ENCODE data around the gene SLC22A31.
"Not testable (repeated sequence)": the region's sequence is repeated elsewhere in the genome, so short reads cannot be mapped to it uniquely, and the experiment has no call there.

The SLC22A31 gene

DNA sequence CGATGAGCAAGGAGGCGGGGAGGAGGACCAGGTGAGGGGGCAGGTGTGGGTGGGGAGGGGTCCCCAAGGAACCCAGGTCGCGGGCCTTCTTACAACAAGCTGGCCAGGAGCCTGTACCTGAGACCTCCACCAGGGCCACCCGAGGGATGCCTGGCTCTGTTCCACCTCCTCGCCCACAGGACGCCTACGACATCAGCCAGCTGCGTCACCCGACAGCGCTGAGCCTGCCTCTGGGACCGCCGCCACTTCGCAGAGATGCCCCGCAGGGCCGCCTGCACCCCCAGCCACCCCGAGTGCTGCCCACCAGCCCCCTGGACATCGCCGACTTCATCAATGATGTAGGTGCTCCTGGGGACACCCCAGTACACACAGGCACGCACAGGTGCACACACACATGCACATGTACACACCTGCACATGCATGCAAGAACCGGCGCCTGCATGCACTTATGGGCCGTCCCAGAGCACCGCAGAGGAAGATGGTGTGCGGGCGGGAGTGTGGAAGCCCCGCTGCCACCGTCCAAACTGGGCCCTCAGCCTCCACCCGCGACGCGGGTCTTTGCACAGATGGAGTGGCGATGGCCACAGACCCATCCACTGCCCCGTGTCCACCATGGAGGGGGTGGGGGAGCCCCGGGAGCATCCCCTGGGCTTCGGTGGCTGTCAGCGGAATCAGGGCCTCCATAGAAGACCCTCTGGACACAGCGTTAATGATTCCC, 6.6 kb downstream of the SLC22A31 start:
- no peak for DNase-seq (ENCODE audit: low read depth in 2 of 2)

DNA sequence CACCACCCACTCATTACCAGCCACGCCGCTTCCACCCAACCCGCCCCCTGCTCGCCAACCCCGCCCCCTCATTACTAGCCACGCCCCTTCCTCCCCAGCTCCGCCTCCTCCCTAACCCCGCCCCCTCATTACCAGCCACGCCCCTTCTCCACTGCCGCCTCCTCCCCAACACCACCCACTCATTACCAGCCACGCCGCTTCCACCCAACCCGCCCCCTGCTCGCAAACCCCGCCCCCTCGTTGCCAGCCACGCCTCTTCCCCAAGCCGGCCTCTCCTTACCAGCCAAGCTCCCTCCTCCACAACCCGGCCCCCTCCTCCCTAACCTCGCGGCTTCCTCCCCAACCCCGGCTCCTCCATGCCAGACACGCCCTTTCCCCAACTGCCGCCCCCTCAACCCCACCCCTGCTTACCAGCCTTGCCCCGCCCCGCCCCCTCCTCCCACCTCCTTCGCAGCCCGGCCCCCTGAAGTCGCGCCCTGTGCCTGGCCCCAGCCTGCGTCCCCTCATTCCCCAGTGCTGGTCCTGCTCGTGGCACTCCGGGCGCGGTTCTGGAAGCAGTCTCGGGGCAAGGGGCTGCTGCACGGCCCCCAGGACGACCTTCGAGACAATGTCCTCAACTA, 7.3 kb downstream of the SLC22A31 start:
- DNase-seq (ENCODE audit: low read depth in 2 of 2) = no peak

DNA sequence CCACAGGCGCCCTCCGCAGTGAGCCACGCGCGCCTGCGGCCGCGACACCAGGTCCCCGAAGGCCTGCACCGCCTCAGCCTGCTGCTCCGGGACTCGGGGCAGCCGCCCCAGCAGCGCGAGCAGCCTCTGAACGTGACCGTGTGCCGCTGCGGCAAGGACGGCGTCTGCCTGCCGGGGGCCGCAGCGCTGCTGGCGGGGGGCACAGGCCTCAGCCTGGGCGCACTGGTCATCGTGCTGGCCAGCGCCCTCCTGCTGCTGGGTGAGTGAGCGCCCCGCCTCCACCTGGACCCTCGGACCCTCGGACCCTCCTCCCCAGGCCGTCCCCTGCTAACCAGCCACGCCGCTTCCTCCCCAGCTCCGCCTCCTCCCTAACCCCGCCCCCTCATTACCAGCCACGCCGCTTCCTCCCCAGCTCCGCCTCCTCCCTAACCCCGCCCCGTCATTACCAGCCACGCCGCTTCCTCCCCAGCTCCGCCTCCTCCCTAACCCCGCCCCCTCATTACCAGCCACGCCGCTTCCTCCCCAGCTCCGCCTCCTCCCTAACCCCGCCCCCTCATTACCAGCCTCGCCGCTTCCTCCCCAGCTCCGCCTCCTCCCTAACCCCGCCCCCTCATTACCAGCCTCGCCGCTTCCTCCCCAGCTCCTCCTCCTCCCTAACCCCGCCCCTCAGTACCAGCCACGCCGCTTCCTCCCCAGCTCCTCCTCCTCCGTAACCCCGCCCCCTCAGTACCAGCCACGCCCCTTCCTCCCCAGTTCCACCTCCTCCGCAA, 8.0 kb downstream of the SLC22A31 start:
- DNase-seq (ENCODE audit: low read depth in 2 of 2) = peak; percentile 63

GRCh38 chr16:89191901-89192185, 8.5 kb downstream of the SLC22A31 start:
- no peak for DNase-seq (ENCODE audit: low read depth in 2 of 2)

DNA sequence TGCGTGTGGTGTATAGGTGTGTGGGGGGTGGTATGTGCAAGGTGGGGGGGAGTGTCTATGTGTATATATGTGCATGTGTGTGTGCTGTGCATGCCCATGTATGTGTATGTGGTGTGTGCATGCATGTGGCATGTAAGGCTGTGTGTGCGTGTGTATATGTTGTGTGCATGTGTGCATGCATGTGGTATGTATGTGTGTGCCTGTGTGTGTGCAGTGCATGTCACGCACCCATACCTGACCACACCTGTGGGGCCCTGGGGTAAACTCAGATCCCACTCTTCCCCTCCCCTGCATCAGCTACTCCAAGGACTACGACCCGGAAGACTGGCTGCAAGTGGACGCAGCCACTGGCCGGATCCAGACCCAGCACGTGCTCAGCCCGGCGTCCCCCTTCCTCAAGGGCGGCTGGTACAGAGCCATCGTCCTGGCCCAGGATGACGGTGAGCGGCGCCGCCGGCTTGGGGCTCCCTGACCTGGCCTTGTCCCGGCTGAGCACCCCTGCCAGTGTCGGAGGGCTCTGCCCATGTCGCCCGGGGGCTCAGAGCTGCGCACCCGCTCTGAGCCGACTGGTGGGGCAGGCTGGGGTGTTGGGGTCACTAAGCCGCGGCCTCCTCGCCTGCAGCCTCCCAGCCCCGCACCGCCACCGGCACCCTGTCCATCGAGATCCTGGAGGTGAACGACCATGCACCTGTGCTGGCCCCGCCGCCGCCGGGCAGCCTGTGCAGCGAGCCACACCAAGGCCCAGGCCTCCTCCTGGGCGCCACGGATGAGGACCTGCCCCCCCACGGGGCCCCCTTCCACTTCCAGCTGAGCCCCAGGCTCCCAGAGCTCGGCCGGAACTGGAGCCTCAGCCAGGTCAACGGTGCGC, 9.1 kb downstream of the SLC22A31 start:
- DNase-seq (ENCODE audit: low read depth in 2 of 2) = no peak

DNA sequence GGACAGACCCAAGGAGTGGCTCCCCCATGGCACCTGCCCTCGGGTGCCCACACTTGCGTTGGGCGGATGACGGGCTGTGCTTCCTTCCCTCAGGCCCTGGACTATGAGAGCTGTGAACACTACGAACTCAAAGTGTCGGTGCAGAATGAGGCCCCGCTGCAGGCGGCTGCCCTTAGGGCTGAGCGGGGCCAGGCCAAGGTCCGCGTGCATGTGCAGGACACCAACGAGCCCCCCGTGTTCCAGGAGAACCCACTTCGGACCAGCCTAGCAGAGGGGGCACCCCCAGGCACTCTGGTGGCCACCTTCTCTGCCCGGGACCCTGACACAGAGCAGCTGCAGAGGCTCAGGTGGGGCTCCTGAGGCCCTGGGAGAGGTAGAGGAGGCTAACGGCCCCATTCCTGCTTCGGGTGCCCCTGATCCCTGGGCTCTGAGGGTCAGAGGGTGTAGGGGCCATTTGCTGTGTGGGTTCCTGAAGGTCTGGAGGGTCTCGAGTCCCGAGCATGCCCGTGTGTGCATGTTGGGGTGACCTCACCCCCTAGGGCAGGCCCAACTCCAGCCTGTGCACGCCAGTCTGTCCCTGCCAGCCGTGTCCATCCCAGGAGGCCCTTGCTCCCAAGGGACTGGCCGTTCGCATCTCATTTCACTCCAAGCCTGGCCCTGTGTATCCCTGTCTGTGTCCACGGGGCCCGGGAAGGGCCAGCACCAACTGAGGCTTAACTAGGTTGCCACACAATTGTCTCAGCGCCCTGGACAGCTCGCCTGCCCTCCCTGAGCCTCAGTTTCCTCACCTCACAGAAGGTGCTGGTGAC, 10.0 kb downstream of the SLC22A31 start:
- no peak for DNase-seq (ENCODE audit: low read depth in 2 of 2)

DNA sequence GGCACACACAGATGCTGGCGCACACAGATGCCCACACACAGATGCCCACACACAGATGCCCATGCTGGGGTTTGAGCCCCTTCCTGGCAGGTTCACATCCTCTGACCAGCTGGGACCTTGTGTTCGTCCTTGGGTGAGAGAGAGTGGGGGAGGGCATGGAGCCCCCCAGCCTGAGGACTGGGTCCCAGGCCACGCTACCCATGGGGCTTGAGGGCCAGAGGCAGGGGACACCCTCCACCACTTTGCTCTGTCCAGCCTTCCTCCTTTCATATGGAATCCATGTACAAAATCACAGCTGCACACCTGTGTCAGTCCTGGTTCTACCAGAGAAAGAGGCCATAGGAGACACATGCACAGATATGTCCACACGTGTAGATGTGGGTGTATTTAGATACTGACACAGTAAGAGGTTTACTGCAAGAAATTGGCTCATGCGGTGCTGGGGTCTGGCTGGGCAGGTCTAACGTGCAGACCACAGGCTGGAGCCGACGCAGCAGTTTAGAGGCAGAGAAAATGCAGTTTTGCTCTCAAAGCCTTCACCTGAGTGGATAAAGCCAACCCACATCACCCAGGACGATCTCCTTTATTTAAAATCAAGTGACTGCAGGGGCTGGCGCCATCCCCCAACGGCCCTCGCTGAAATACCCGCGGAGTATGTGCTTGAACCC, 10.8 kb downstream of the SLC22A31 start:
- DNase-seq (ENCODE audit: low read depth in 2 of 2) = no peak

- not testable (repeated sequence) for DNase-seq (ENCODE audit: low read depth in 2 of 2)
Observed at GRCh38 chr16:89188471-89189357, 11.6 kb downstream of the SLC22A31 start.

GRCh38 chr16:89187770-89188392, 12.5 kb downstream of the SLC22A31 start:
- DNase-seq (ENCODE audit: low read depth in 2 of 2) = no peak

DNA sequence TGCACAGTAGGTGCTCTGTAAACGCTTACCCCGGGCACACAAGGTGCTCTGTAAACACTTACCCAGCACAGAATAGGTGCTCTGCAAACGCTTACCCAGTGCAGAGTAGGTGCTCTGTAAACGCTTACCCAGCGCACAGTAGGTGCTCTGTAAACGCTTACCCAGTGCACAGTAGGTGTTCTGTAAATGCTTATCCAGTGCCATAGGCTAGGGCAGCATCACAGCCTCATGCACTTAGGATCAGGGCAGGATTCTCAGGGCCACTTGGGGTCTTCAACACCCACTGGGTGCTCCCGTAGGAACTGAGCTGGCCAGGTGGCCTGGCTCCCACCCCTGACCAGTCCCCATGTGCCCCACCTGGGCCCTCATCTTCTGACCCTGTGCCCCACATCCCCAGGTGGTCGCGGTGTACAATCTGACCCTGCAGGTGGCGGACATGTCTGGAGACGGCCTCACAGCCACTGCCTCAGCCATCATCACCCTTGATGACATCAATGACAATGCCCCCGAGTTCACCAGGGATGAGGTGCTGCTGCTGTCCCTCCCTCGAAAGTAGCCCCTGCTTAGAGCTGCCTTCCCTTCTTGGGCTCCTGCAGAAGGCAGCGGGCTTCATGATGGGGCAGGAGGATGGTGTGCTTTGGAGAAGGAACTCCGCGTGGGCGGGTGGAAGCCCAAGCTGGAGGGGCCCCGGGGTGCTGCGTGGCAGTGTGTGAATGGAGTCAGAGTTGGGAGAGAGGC, 13.1 kb downstream of the SLC22A31 start:
- DNase-seq (ENCODE audit: low read depth in 2 of 2) = no peak

DNA sequence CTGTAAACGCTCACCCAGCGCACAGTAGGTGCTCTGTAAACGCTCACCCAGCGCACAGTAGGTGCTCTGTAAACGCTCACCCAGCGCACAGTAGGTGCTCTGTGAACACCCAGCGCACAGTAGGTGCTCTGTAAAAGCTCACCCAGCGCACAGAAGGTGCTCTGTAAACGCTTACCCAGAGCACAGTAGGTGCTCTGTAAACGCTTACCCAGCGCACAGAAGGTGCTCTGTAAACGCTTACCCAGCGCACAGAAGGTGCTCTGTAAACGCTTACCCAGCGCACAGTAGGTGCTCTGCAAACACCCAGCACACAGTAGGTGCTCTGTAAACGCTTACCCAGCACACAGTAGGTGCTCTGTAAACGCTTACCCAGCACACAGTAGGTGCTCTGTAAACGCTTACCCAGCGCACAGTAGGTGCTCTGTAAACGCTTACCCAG, 13.7 kb downstream of the SLC22A31 start:
- not testable (repeated sequence) for DNase-seq (ENCODE audit: low read depth in 2 of 2)

- not testable (repeated sequence) for DNase-seq (ENCODE audit: low read depth in 2 of 2)
Observed at GRCh38 chr16:89185887-89186592, 14.3 kb downstream of the SLC22A31 start.

DNA sequence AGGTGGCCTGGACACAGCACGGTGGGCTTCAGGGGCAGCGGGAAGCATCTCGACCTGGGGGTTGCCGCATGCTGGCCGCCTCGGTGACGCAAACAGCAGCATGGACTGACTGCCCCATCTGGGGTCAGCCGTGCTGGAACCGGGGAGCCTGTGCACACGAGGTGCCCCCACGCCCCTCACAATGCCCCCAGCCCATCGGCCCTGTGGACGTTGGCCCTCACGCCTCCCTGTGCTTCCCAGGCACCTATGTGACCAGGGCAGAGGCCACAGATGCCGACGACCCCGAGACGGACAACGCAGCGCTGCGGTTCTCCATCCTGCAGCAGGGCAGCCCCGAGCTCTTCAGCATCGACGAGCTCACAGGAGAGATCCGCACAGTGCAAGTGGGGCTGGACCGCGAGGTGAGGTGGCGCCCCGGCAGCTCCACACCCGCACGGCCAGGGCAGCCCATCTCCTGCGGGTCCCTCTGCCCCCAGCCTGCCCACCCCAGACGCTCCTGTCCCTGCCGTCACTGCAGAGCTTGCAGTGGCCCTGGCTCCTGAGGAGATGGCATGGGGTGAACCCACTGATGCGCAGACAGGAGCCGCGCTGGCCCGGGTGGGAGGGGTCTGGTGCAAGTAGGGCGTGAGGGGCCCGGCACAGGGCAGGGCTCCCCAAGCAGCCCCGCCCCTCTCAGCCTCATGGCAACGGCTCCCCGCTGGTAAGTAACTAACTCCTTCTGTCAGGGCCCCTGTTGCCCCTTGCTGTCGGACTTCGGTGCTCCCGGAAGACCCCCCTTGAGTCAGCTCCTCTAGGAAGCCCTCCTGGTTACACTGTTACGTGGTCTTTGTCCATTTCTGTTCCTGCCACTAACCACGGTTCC, 15.2 kb downstream of the SLC22A31 start:
- DNase-seq (ENCODE audit: low read depth in 2 of 2) = no peak

DNA sequence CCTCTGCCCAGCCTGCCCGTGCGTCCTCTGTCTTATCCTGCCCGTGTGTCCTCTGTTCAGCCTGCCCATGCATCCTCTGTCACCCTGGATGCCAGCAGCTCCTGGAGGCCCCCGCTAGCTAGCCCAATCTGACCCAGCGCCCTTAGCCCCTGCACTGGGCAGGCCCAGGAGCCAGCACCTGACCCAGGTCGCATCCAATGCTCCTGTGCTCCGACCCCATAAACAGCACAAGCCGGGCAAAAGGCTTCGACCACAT, 15.7 kb downstream of the SLC22A31 start:
- no peak for DNase-seq (ENCODE audit: low read depth in 2 of 2)

DNA sequence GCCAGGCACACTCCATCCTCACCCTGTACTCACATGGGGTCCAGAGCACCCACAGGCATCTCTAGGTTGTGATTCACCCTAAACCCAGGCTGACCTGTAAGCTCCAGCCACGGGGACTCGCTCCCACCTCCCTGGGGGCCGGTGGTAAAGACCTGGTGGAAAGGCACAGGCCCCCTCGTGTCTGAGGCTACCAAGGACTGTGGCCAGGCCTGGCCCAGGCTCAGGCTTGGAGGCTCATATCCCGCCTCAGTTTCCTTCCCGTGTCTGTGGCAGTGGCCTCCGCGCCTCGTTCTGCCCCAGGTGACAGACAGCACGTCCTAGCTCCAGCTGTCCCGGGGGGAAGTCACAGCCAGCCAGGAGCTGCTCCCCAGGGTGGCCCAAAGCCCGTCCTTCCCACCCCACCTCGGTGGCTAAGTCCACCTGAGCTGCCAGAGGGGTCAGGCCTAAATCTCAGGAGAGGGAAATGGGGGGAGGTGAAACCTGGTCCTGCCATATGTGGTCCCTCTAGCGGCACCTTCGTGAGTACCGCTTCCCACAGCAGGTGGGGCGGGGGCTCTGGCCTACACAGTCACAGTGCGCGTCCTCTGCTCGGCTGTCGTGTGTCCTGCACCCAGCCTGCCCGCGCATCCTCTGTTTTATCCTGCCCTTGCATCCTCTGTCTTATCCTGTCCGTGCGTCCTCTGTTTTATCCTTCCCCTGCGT, 16.2 kb downstream of the SLC22A31 start:
- DNase-seq (ENCODE audit: low read depth in 2 of 2) = no peak

- DNase-seq (ENCODE audit: low read depth in 2 of 2) = no peak
Observed at GRCh38 chr16:89183463-89183862, 16.9 kb downstream of the SLC22A31 start.

All from stimulated activated CD8-positive, alpha-beta memory T cell treated with anti-CD3 and anti-CD28 coated beads, Interleukin-15, amount 100 ng/mL, for 4 hours (primary cell).